ENCODE data around the gene NAT16.

- TF ChIP-seq POLR2A (IDR thresholded peaks at IDR 0.05): no peak
- TF ChIP-seq POLR2AphosphoS5 (IDR thresholded peaks at IDR 0.05): no peak
- TF ChIP-seq CTCF (IDR thresholded peaks at IDR 0.05 in 8 of 11, conservative IDR thresholded peaks at IDR 0.05 in 3 of 11): no peak
Measured at GRCh38 chr7:101133621-101134398, 46.3 kb downstream of the NAT16 start.
